HFFc6 (cell line): ENCODE results near the gene CHD1L. TPM values are rescaled to one million over a fixed set of nuclear protein-coding genes. Genes with fewer than 3 reads are reported as not detected.
"Not testable (repeated sequence)": the region's sequence is repeated elsewhere in the genome, so short reads cannot be mapped to it uniquely, and the experiment has no call there.

ENCODE experiments used
- DNase-seq: peaks from one replicate; pipeline ENCODE4 v3.0.0-alpha.2; 2018
- H3K27ac Mint-ChIP-seq: 2 replicates; pipeline ENCODE4 v1.8.0; 2020; ENCODE audit warnings: mild to moderate bottlenecking, mixed read lengths
- H3K27me3 Mint-ChIP-seq: 2 replicates; pipeline ENCODE4 v1.8.0; 2021; ENCODE audit warnings: mild to moderate bottlenecking, moderate library complexity, mixed read lengths; ENCODE audit not compliant: insufficient read depth
- H3K36me3 Mint-ChIP-seq: 2 replicates; pipeline ENCODE4 v1.8.0; 2021; ENCODE audit warnings: low read depth, mixed read lengths
- H3K4me1 Mint-ChIP-seq: 2 replicates; pipeline ENCODE4 v1.8.0; 2020; ENCODE audit warnings: low read depth, mixed read lengths
- H3K4me3 Mint-ChIP-seq: 2 replicates; pipeline ENCODE4 v1.8.0; 2020; ENCODE audit warnings: mild to moderate bottlenecking, moderate library complexity, mixed read lengths
- H3K9me3 Mint-ChIP-seq: 2 replicates; pipeline ENCODE4 v1.8.0; 2020; ENCODE audit warnings: mild to moderate bottlenecking, mixed read lengths
- long read RNA-seq: library from polyadenylated mRNA; unstranded; transcript quantifications from one replicate; pipeline ENCODE4 v2.0.0, GENCODE V29; 2019
- total RNA-seq, 6 experiments: library from RNA; stranded (reverse); fragmentation: NEBNext Ultra II Directional; extraction: Animal tissue kit (Norgen Biotek cat#: 25700); gene quantifications; 2 replicates in 1 of 6; 3 replicates in 5 of 6; pipeline ENCODE4 v1.2.3, GENCODE V29; 2021
- TF ChIP-seq, protein P1 (sequence below): fragments of 200-600 bp; sonication (generic); IDR thresholded peaks from 2 replicates; pipeline ENCODE4 v1.5.0; 2021; ENCODE audit warnings: antibody characterized with exemption, mild to moderate bottlenecking

The CHD1L gene
- total RNA-seq, result 10 to 100 TPM; 34.4 to 43.2 (median 38.0) TPM
- long read RNA-seq, transcript CHD1L-202 (23 exons, 2,967 nt), result major isoform, 34 of 50 reads
- long read RNA-seq, partial matches to known transcripts, result 10 of 50 reads
- long read RNA-seq, other reads (novel, unspliced or antisense), result 6 of 50 reads

DNA sequence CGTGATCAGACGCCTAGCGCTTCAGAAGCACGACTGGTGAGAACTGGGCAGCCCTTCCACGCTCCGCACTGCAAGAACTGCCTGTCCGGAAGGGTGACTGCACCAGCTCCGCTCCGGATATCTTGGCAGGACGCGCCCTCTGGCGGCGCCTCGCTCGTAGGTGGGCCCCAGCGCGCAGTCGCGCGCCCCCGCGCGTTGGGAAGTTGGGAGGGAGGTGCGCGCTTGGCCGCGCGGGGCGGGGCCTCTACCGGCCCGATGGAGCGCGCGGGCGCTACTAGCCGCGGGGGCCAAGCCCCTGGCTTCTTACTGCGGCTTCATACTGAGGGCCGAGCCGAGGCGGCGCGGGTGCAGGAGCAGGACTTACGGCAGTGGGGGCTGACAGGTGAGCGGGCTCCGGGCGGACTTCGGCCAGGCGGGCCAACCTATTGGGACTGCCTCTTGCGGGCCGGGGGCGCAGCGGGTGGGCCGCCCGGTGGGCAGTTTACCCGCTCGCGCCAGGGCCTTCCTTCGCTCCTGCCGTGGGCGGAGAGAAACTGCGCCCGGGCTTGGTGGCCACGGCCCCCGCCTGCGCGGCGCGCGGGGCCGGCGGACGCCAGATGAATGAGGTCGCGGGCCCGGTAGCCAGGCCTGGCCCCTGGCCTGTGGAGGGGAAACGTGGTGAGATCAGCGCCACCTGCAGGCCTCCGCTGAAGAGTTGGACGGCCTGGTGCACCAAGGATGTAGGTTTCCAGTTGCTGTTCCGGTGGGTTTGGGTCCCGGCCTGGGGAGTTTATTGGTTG lies at the start of gene CHD1L:
TSS of gene CHD1L (plus strand) at position 236 of the 779 bp plus-strand sequence. CDS start at position 256, 20 bp downstream.
- peaks cover 5% of the 10 kb centered on the region; the same call in 1 of the 2 replicates for H3K27me3 Mint-ChIP-seq
- peaks cover 46% of the 10 kb centered on the region for H3K4me1 Mint-ChIP-seq
- peak; percentile 93 for DNase-seq
- peaks cover 4% of the 10 kb centered on the region; the same call in 1 of the 2 replicates for H3K36me3 Mint-ChIP-seq
- H3K27ac Mint-ChIP-seq, result peak within 1 kb of the TSS; percentile 83
- H3K4me3 Mint-ChIP-seq, result peak within 1 kb of the TSS; percentile 84
- H3K9me3 Mint-ChIP-seq, result no peaks in the 10 kb centered on the region
- TF ChIP-seq, protein P1, sequence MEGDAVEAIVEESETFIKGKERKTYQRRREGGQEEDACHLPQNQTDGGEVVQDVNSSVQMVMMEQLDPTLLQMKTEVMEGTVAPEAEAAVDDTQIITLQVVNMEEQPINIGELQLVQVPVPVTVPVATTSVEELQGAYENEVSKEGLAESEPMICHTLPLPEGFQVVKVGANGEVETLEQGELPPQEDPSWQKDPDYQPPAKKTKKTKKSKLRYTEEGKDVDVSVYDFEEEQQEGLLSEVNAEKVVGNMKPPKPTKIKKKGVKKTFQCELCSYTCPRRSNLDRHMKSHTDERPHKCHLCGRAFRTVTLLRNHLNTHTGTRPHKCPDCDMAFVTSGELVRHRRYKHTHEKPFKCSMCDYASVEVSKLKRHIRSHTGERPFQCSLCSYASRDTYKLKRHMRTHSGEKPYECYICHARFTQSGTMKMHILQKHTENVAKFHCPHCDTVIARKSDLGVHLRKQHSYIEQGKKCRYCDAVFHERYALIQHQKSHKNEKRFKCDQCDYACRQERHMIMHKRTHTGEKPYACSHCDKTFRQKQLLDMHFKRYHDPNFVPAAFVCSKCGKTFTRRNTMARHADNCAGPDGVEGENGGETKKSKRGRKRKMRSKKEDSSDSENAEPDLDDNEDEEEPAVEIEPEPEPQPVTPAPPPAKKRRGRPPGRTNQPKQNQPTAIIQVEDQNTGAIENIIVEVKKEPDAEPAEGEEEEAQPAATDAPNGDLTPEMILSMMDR, result peak; percentile 81

DNA sequence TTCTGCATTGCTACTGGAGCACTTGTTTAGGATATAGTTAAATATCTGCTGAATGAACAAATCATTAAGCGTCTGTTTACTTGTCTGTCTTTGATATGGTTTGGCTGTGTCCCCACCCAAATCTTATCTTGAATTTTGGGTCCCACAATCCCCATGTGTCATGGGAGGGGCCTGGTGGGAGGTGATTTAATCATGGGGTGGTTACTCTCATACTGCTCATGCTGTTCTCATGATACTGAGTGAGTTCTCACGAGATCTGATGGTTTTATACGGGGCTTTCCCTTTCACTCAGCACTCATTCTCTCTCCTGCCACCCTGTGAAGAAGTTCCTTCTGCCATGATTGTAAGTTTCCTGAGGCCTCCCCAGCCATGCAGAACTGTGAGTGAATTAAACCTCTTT lies 45.2 kb upstream of the CHD1L start:
- not testable (repeated sequence) for H3K27ac Mint-ChIP-seq, H3K4me3 Mint-ChIP-seq, H3K4me1 Mint-ChIP-seq, H3K27me3 Mint-ChIP-seq, H3K9me3 Mint-ChIP-seq, H3K36me3 Mint-ChIP-seq, DNase-seq

DNA sequence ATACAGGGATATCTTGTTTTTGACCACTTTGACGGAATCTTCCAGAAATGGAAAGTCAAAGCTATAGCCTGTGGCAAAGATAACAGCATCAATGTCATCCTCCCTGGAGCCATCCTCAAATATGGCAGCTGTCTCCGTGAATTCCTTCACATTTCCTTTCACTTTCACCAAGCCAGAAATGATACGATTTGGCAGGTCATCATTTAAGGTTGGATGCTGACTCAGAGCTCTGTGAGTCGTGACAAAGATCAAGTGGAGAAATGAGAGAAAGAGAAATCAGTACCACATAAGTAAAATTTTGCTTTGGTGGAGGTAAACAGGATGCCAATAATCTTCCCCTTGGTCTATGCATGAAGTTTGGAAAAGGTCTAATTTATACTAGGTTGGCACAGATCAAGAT lies 41.2 kb upstream of the CHD1L start:
- Mint-ChIP-seq H3K27me3 (no peaks in the 10 kb centered on the region; the same call in 1 of the 2 replicates), H3K36me3 (no peaks in the 10 kb centered on the region), H3K4me1 (peaks cover 6% of the 10 kb centered on the region), H3K4me3 (no peak overlapping the region), H3K9me3 (no peaks in the 10 kb centered on the region), H3K27ac (no peak overlapping the region)
- no peak for DNase-seq
- TF ChIP-seq, protein P1, result no peak

DNA sequence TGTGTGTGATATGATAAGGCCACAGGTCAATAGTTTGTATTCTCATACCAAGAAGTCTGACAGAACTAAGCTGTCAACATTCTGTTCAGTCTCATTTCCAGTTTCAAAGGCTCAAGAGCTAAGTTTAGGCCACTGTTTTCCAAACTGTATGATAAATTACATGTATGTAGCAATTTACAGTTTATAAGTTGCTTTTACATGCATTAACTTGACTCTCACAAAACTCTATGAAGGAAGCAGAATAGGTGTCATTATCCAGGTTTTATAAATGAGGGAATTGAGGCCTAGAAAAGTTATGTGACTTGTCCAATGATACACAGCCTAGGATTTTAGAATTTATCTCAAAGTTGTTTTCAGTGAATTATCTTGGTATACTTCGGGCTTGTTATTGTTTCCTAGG lies 40.7 kb upstream of the CHD1L start:
- H3K9me3 Mint-ChIP-seq, result no peaks in the 10 kb centered on the region

DNA sequence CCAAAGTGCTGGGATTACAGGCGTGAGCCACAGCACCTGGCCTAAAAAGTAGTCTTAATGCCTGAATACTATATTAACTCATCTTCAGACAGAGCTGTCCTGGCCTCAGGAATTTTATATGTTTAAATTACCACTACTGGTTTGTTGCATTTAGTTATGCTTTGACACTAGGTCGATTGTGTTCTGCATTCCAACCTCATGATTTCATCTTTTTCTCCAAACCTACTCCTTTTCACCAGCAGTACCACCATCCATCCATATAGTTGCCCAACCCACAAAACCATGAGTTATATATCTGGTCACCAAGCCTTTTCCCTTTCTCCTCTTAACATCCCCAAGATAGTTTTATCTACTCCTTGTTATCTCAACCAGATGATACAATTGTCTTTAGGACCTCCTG lies 39.9 kb upstream of the CHD1L start:
- H3K4me3 Mint-ChIP-seq, result no peak overlapping the region
- H3K36me3 Mint-ChIP-seq, result no peaks in the 10 kb centered on the region
- no peaks in the 10 kb centered on the region for H3K27me3 Mint-ChIP-seq
- H3K27ac Mint-ChIP-seq, result no peak overlapping the region
- peaks cover 6% of the 10 kb centered on the region for H3K4me1 Mint-ChIP-seq
- no peak for DNase-seq
- no peaks in the 10 kb centered on the region for H3K9me3 Mint-ChIP-seq
- TF ChIP-seq, protein P1, result no peak

More for the DNA sequence above, 40.7 kb upstream of the CHD1L start:
- peaks cover 6% of the 10 kb centered on the region for H3K4me1 Mint-ChIP-seq
- TF ChIP-seq, protein P1, result no peak
- DNase-seq, result no peak
- H3K36me3 Mint-ChIP-seq, result no peaks in the 10 kb centered on the region
- no peaks in the 10 kb centered on the region for H3K27me3 Mint-ChIP-seq
- no peak overlapping the region for H3K27ac Mint-ChIP-seq
- no peak overlapping the region for H3K4me3 Mint-ChIP-seq

DNA sequence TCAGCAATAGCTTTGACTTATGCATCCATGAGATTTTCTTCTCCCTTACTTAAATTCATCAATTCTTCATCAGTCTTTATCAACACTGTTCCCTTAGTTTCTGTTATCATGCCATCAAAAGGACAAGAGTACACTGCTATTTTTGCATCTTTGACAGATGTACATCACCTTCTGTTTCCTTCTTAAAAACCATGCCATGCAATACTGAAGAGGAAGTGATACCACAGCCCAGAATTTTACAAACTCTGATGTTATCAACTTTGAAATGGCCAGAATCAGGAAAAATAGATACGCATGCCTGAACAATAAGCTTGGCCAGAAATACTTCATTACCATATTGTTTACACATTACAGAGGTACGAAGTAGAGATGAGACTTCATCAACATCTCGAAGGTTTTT lies 38.4 kb upstream of the CHD1L start:
- Mint-ChIP-seq H3K27ac (no peak overlapping the region), H3K4me3 (no peak overlapping the region), H3K36me3 (no peaks in the 10 kb centered on the region), H3K27me3 (no peaks in the 10 kb centered on the region), H3K9me3 (no peaks in the 10 kb centered on the region), H3K4me1 (peaks cover 6% of the 10 kb centered on the region)
- TF ChIP-seq, protein P1, result no peak
- no peak for DNase-seq
